Keratinocyte (primary cell): ENCODE results near the gene FSTL3.

Experiments
- CTCF ChIP-seq, 3 experiments: IDR thresholded peaks in 1 of 3; conservative IDR thresholded peaks in 1 of 3; optimal IDR thresholded peaks in 1 of 3; 2 replicates in 2 of 3; 3 replicates in 1 of 3; pipeline versions ENCODE3 to v1.5.1; 2011; ENCODE audit warnings: low read length in 3 of 3, mild to moderate bottlenecking in 3 of 3, moderate library complexity in 2 of 3, control low read depth in 1 of 3, inconsistent platforms in 1 of 3; ENCODE audit not compliant: insufficient read depth in 2 of 3; ENCODE audit errors: extremely low read depth in 1 of 3
- EZH2 ChIP-seq: IDR thresholded peaks from one replicate; pipeline ENCODE4 v1.6.1; 2012; ENCODE audit warnings: inconsistent platforms, mild to moderate bottlenecking, low read length, moderate library complexity

GRCh38 chr19:645912-646778, 30.0 kb upstream of the FSTL3 start:
- TF ChIP-seq CTCF (optimal IDR thresholded peaks at IDR 0.05 in 1 of 3, IDR thresholded peaks at IDR 0.05 in 1 of 3, conservative IDR thresholded peaks at IDR 0.05 in 1 of 3; ENCODE audit: extremely low read depth in 1 of 3, insufficient read depth in 2 of 3, low read length in 3 of 3) = no peak
- TF ChIP-seq EZH2 = no peak
